HepG2 (cell line): ENCODE data around the gene TNRC18. TPM values are rescaled to one million over a fixed set of nuclear protein-coding genes. Genes with fewer than 3 reads are reported as not detected.

ENCODE experiments used
- ASH2L ChIP-seq: fragments of 300-600, 200-600 bp; sonication (generic); IDR thresholded peaks from 2 replicates; pipeline ENCODE4 v1.7.0; 2017; ENCODE audit warnings: low read depth, mild to moderate bottlenecking, moderate library complexity, mixed read lengths, low read length; ENCODE audit not compliant: insufficient read length
- EP300 ChIP-seq, 3 experiments: sonication (generic) in 1 of 3; formaldehyde crosslinking in 1 of 3; IDR thresholded peaks; 2 replicates each; pipeline versions ENCODE4 v1.5.1 to v1.6.1; 2011 to 2020; ENCODE audit warnings: low read depth in 2 of 3, low read length in 2 of 3, borderline replicate concordance in 1 of 3, improper control_type of control experiment in 1 of 3, mild to moderate bottlenecking in 1 of 3, missing genetic modification reagents in 1 of 3, moderate library complexity in 1 of 3
- IKZF1 ChIP-seq: fragments of 450-650 bp; IDR thresholded peaks from 2 replicates; pipeline ENCODE4 v1.7.1; 2016
- KAT7 ChIP-seq: IDR thresholded peaks from 2 replicates; pipeline ENCODE4 v1.6.1; 2018; ENCODE audit warnings: borderline replicate concordance, missing compliant biosample characterization
- PRMT3 ChIP-seq: sonication (generic); formaldehyde crosslinking; IDR thresholded peaks from 2 replicates; pipeline ENCODE4 v1.8.1; 2022; ENCODE audit warnings: low read depth, mild to moderate bottlenecking, moderate library complexity, missing genetic modification reagents, borderline replicate concordance
- RNF219 ChIP-seq: sonication (generic); formaldehyde crosslinking; IDR thresholded peaks from 2 replicates; pipeline ENCODE4 v1.5.0; 2020; ENCODE audit warnings: mild to moderate bottlenecking, missing genetic modification reagents
- ZBTB44 ChIP-seq: sonication (generic); formaldehyde crosslinking; IDR thresholded peaks from 2 replicates; pipeline ENCODE4 v1.4.0; 2020; ENCODE audit warnings: missing genetic modification reagents
- ZFP91 ChIP-seq: sonication (generic); formaldehyde crosslinking; IDR thresholded peaks from 2 replicates; pipeline ENCODE4 v1.9.0; 2022; ENCODE audit warnings: missing genetic modification reagents, mild to moderate bottlenecking, borderline replicate concordance
- ZKSCAN5 ChIP-seq: sonication (generic); formaldehyde crosslinking; IDR thresholded peaks from 2 replicates; pipeline ENCODE4 v1.5.1; 2020; ENCODE audit warnings: mild to moderate bottlenecking, missing genetic modification reagents
- polyA plus RNA-seq, 8 experiments: library from polyadenylated mRNA; depleted of rRNA in 3 of 8; stranded (reverse) in 7 of 8; unstranded in 1 of 8; fragments of >200 nt; fragmentation: Illumina TruSeq in 4 of 8; extraction: Trizol in 4 of 8; gene quantifications; 2 replicates each; pipeline versions ENCODE4 v1.2.1 to v1.2.3, GENCODE V29; 2011 to 2016; ENCODE audit warnings: low read depth in 4 of 8, missing spikeins in 1 of 8, mixed read lengths in 1 of 8; ENCODE audit not compliant: insufficient read depth in 1 of 8
- total RNA-seq, 5 experiments: library from RNA; depleted of rRNA; stranded (reverse); fragments of >200 nt; fragmentation: Illumina TruSeq; extraction: Trizol; gene quantifications; 2 replicates each; pipeline ENCODE4 v1.2.3, GENCODE V29; 2016; ENCODE audit warnings: low read depth in 1 of 5

Gene TNRC18
- total and polyA plus RNA-seq, 2 of the 13 experiments (the other 11 are each of a cell fraction or from before 2014, with no cell fraction given): 11.7 to 17.4 TPM

GRCh38 chr7:5426226-5426475, 2.5 kb upstream of the TNRC18 start (continued):
- TF ChIP-seq EP300 (IDR thresholded peaks at IDR 0.05; ENCODE audit: low read depth in 2 of 2, low read length in 2 of 2): no peak
- TF ChIP-seq EP300 (CRISPR knock-in tag; IDR thresholded peaks at IDR 0.05; ENCODE audit: borderline replicate concordance): no peak
- no peak for TF ChIP-seq PRMT3 (CRISPR knock-in tag)
- peak; percentile 64 for TF ChIP-seq ASH2L
- TF ChIP-seq ZFP91 (CRISPR knock-in tag): 0 out of 2 replicates have a peak, but pooled peaks have one; percentile 13
- TF ChIP-seq ZKSCAN5: no peak
- no peak for TF ChIP-seq IKZF1
- 0 out of 2 replicates have a peak, but pooled peaks have one; percentile 23 for TF ChIP-seq RNF219 (CRISPR knock-in tag)
- no peak for TF ChIP-seq KAT7
- TF ChIP-seq ZBTB44 (CRISPR knock-in tag): 0 out of 2 replicates have a peak, but pooled peaks have one; percentile 4
